SW480 (cell line): ENCODE measurements around the gene TPSB2.
"Not testable (repeated sequence)": the region's sequence is repeated elsewhere in the genome, so short reads cannot be mapped to it uniquely, and the experiment has no call there.

ENCODE experiments used
- DNase-seq: peaks from one replicate; pipeline ENCODE4 v3.0.0-alpha.2; 2016; ENCODE audit warnings: low spot score

The TPSB2 gene

GRCh38 chr16:1230084-1230470 is at the start of gene TPSB2:
TPSB2 (minus strand) TSS chr16:1230184; CDS start chr16:1229951, 233 bp downstream.
- DNase-seq: not testable (repeated sequence)

GRCh38 chr16:1279081-1279944 is 49.3 kb upstream of the TPSB2 start:
- no peak for DNase-seq

- DNase-seq: no peak
These were observed 48.5 kb upstream of the TPSB2 start for GRCh38 chr16:1278477-1278876.

GRCh38 chr16:1277617-1278282 is 47.8 kb upstream of the TPSB2 start:
- no peak for DNase-seq

- no peak for DNase-seq
These were observed 47.2 kb upstream of the TPSB2 start for GRCh38 chr16:1277151-1277598.

- DNase-seq: no peak
These were observed 46.5 kb upstream of the TPSB2 start for GRCh38 chr16:1276580-1276878.

- DNase-seq: no peak
These were observed 46.0 kb upstream of the TPSB2 start for GRCh38 chr16:1275791-1276579.

- DNase-seq: no peak
These were observed 44.8 kb upstream of the TPSB2 start for GRCh38 chr16:1274767-1275166.

- no peak for DNase-seq
These were observed 43.8 kb upstream of the TPSB2 start for GRCh38 chr16:1273816-1274215.

- no peak for DNase-seq
These were observed 42.6 kb upstream of the TPSB2 start for GRCh38 chr16:1272453-1273198.

GRCh38 chr16:1271724-1272413 is 41.9 kb upstream of the TPSB2 start:
- DNase-seq: peak; percentile 49

- DNase-seq: no peak
These were observed 41.4 kb upstream of the TPSB2 start for GRCh38 chr16:1271380-1271723.

GRCh38 chr16:1269418-1269817 is 39.4 kb upstream of the TPSB2 start:
- DNase-seq: not testable (repeated sequence)

- no peak for DNase-seq
These were observed 35.8 kb upstream of the TPSB2 start for GRCh38 chr16:1265826-1266225.

- no peak for DNase-seq
These were observed 35.2 kb upstream of the TPSB2 start for GRCh38 chr16:1265090-1265630.

- DNase-seq: no peak
These were observed 34.5 kb upstream of the TPSB2 start for GRCh38 chr16:1264345-1265089.

- DNase-seq: no peak
These were observed 33.8 kb upstream of the TPSB2 start for GRCh38 chr16:1263591-1264344.

- DNase-seq: no peak
These were observed 32.9 kb upstream of the TPSB2 start for GRCh38 chr16:1262846-1263221.

GRCh38 chr16:1262210-1262845 is 32.3 kb upstream of the TPSB2 start:
- no peak for DNase-seq
